Measurements from ENCODE around the gene AQP12B.
"Not testable (repeated sequence)": the region's sequence is repeated elsewhere in the genome, so short reads cannot be mapped to it uniquely, and the experiment has no call there.

- not testable (repeated sequence) for TF ChIP-seq TEAD4 (IDR thresholded peaks at IDR 0.05; ENCODE audit: borderline replicate concordance, insufficient read depth); USF2 (IDR thresholded peaks at IDR 0.05; ENCODE audit: borderline replicate concordance, low read depth, low read length); GABPA (IDR thresholded peaks at IDR 0.05; ENCODE audit: low read depth); POLR2AphosphoS5 (IDR thresholded peaks at IDR 0.05; ENCODE audit: low read depth, low read length)
- TF ChIP-seq, protein P1, sequence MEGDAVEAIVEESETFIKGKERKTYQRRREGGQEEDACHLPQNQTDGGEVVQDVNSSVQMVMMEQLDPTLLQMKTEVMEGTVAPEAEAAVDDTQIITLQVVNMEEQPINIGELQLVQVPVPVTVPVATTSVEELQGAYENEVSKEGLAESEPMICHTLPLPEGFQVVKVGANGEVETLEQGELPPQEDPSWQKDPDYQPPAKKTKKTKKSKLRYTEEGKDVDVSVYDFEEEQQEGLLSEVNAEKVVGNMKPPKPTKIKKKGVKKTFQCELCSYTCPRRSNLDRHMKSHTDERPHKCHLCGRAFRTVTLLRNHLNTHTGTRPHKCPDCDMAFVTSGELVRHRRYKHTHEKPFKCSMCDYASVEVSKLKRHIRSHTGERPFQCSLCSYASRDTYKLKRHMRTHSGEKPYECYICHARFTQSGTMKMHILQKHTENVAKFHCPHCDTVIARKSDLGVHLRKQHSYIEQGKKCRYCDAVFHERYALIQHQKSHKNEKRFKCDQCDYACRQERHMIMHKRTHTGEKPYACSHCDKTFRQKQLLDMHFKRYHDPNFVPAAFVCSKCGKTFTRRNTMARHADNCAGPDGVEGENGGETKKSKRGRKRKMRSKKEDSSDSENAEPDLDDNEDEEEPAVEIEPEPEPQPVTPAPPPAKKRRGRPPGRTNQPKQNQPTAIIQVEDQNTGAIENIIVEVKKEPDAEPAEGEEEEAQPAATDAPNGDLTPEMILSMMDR (IDR thresholded peaks at IDR 0.05), result not testable (repeated sequence)
Measured at GRCh38 chr2:240690421-240691074, 7.9 kb upstream of the AQP12B start.

All from SK-N-SH (cell line).